Uterus (tissue), 4 donors: ENCODE measurements around the gene LCN9. TPM values are rescaled to one million over a fixed set of nuclear protein-coding genes. Genes with fewer than 3 reads are reported as not detected.

Experiments
- DNase-seq, 2 donors: peaks; one replicate each; pipeline ENCODE4 v3.0.0-alpha.2; 2019 to 2020
- H3K27ac ChIP-seq, 2 donors: fragments of 200-600 bp; sonication (generic); 1 replicate in 1 of 2; 2 replicates in 1 of 2; pipeline ENCODE4 v1.5.1; 2016 to 2018
- H3K27me3 ChIP-seq, 2 donors: fragments of 200-600 bp; sonication (generic); one replicate each; pipeline ENCODE4 v1.5.1; 2018 to 2019; ENCODE audit warnings: control low read depth in 1 of 2
- H3K36me3 ChIP-seq, 2 donors: fragments of 200-600 bp; sonication (generic); one replicate each; pipeline ENCODE4 v1.5.1; 2019; ENCODE audit warnings: control low read depth in 1 of 2
- H3K4me1 ChIP-seq, 2 donors: fragments of 200-600 bp; sonication (generic); one replicate each; pipeline ENCODE4 v1.5.1; 2018 to 2019; ENCODE audit warnings: control low read depth in 1 of 2
- H3K4me3 ChIP-seq, 2 donors: fragments of 200-600 bp; sonication (generic); 1 replicate in 1 of 2; 2 replicates in 1 of 2; pipeline ENCODE4 v1.5.1; 2018 to 2019; ENCODE audit warnings: mild to moderate bottlenecking in 1 of 2
- H3K9me3 ChIP-seq, 2 donors: fragments of 200-600 bp; sonication (generic); one replicate each; pipeline ENCODE4 v1.5.1; 2019; ENCODE audit warnings: control low read depth in 1 of 2
- POLR2A ChIP-seq, 2 donors: fragments of 450-650 bp; IDR thresholded peaks; one replicate each; pipeline ENCODE4 v1.6.1; 2016; ENCODE audit warnings: antibody characterized with exemption in 2 of 2, mild to moderate bottlenecking in 1 of 2, moderate library complexity in 1 of 2
- intact Hi-C: fragments of 100-400 bp; cut with DNase I; formaldehyde crosslinking; loops from one replicate; pipeline ENCODE4 v1.15.1; 2023; ENCODE audit warnings: low total_unique reads
- total RNA-seq, 4 donors: library from RNA; depleted of rRNA in 3 of 4; stranded (reverse); fragments of >200 nt in 3 of 4; gene quantifications; one replicate each; pipeline versions ENCODE4 v1.1.0 to v1.2.4, GENCODE V29; 2014 to 2023
- TF ChIP-seq, protein P1 (sequence below), 4 experiments: fragments of 200-600 bp in 2 of 4; fragments of 450-650 bp in 2 of 4; sonication (generic) in 2 of 4; IDR thresholded peaks; one replicate each; pipeline ENCODE4 v1.5.1; 2016 to 2019; ENCODE audit warnings: antibody characterized with exemption in 4 of 4, mild to moderate bottlenecking in 2 of 4, moderate library complexity in 1 of 4
- donor health status: DM: yes; HTN: yes; CAD: no.

Gene LCN9
- total RNA-seq, 4 donors from 2014 or later, result not detected

GRCh38 chr9:135664266-135664665, 1.2 kb downstream of the LCN9 start:
- TF ChIP-seq, protein P1, sequence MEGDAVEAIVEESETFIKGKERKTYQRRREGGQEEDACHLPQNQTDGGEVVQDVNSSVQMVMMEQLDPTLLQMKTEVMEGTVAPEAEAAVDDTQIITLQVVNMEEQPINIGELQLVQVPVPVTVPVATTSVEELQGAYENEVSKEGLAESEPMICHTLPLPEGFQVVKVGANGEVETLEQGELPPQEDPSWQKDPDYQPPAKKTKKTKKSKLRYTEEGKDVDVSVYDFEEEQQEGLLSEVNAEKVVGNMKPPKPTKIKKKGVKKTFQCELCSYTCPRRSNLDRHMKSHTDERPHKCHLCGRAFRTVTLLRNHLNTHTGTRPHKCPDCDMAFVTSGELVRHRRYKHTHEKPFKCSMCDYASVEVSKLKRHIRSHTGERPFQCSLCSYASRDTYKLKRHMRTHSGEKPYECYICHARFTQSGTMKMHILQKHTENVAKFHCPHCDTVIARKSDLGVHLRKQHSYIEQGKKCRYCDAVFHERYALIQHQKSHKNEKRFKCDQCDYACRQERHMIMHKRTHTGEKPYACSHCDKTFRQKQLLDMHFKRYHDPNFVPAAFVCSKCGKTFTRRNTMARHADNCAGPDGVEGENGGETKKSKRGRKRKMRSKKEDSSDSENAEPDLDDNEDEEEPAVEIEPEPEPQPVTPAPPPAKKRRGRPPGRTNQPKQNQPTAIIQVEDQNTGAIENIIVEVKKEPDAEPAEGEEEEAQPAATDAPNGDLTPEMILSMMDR (IDR thresholded peaks at IDR 0.05), result no peak
- no peak for TF ChIP-seq POLR2A (IDR thresholded peaks at IDR 0.05)
- intact Hi-C loops, result no loop called here
- Histone ChIP-seq H3K4me1 (no peaks in the 10 kb centered on the region), H3K36me3 (no peaks in the 10 kb centered on the region), H3K4me3 (no peak overlapping the region), H3K9me3 (no peaks in the 10 kb centered on the region), H3K27me3 (no peaks in the 10 kb centered on the region), H3K27ac (no peak overlapping the region)
- no peak for DNase-seq

DNA sequence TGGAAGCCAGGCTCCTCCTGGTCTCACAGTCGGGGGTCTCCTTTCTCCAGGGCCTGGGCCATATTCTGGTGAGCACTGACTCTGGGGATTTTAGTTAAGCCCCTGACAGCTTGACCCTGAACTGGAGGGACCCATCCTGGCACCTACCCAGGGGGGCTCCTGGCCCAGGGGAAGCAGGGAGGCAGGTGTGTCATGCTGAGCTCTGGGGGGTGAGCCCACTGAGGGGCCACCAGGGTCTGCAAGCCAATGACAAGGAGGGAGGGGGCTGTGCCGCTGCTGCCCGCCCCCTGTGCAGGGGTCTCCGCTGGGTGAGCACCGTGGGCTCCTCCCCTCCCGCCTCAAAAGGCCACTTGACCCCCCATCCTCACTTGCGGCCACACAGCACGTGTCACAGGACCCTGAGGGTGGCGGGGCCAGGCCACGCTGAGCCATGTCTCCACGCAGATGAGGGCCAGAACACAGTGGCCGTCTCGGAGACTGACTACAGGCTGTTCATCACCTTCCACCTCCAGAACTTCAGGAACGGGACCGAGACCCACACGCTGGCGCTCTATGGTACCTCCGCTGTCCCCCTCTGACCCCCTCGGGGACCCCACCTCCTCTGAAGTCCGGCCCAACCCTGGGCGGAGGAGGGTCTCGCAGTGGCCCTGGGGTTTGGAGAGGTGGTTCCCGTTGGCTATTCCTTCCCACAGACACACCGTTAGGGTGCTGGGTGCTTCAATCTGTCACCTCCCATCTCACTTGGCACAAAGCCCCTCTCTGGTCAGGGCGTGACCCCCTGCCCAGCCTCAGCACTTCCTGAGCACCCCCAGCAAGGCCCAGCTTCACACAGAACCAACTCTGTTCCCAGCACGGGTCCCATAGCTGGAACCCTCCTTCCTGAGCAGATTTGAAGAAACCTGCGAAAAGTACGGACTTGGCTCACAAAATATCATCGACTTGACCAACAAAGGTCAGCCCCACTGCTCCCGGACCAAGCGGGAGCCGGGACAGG, 2.0 kb downstream of the LCN9 start:
- H3K4me1 ChIP-seq, result no peaks in the 10 kb centered on the region
- DNase-seq, result no peak
- no peak for TF ChIP-seq POLR2A (IDR thresholded peaks at IDR 0.05)
- TF ChIP-seq, protein P1 (IDR thresholded peaks at IDR 0.05), result no peak
- H3K36me3 ChIP-seq, result no peaks in the 10 kb centered on the region
- H3K4me3 ChIP-seq, result no peak overlapping the region
- no peaks in the 10 kb centered on the region for H3K9me3 ChIP-seq
- no peaks in the 10 kb centered on the region for H3K27me3 ChIP-seq
- intact Hi-C loops, result no loop called here
- no peak overlapping the region for H3K27ac ChIP-seq

DNA sequence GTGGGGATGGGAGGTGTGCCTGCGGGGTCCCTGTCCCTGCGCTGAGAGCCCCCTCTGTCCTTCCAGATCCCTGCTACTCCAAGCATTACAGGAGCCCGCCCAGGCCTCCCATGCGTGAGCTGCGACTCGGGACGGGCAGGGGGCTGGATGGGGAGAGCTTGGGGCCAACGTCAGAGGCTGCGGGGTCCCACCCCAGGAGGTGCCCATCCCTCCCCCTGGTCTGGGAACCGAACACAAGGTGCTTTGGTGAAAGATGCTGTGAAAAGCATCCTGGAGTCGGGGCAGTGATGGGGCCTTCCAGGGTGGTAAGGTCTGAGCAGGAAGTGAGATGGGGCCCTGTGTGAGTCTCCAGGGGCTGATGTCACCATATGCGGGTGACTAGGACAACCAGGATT, 2.7 kb downstream of the LCN9 start:
- no peaks in the 10 kb centered on the region for H3K27me3 ChIP-seq
- no peaks in the 10 kb centered on the region for H3K4me1 ChIP-seq
- H3K4me3 ChIP-seq, result no peak overlapping the region
- no peak for DNase-seq
- H3K36me3 ChIP-seq, result no peaks in the 10 kb centered on the region
- no peaks in the 10 kb centered on the region for H3K9me3 ChIP-seq
- TF ChIP-seq POLR2A (IDR thresholded peaks at IDR 0.05), result no peak
- TF ChIP-seq, protein P1 (IDR thresholded peaks at IDR 0.05), result no peak
- intact Hi-C loops, result no loop called here
- H3K27ac ChIP-seq, result no peak overlapping the region

GRCh38 chr9:135666534-135667462, 3.7 kb downstream of the LCN9 start:
- Histone ChIP-seq H3K4me1 (no peaks in the 10 kb centered on the region), H3K27ac (no peak overlapping the region), H3K9me3 (no peaks in the 10 kb centered on the region), H3K36me3 (no peaks in the 10 kb centered on the region), H3K4me3 (no peak overlapping the region), H3K27me3 (no peaks in the 10 kb centered on the region)
- DNase-seq, result no peak
- intact Hi-C loops, result no loop called here
- TF ChIP-seq, protein P1 (IDR thresholded peaks at IDR 0.05), result no peak
- TF ChIP-seq POLR2A (IDR thresholded peaks at IDR 0.05), result no peak
